Mucosa of rectum (tissue), 2 donors: ENCODE data around the gene SERINC5.
A peak's percentile ranks its signal among the peaks of the same experiment; 100 is the strongest.

Experiments used
- H3K27ac ChIP-seq, 2 donors: one replicate each; pipeline ENCODE4 v1.7.0; 2013; ENCODE audit warnings: inconsistent platforms in 2 of 2, low read depth in 2 of 2, low read length in 2 of 2
- H3K27me3 ChIP-seq, 2 donors: one replicate each; pipeline ENCODE4 v1.7.0; 2013; ENCODE audit warnings: low read length in 2 of 2; ENCODE audit not compliant: control insufficient read depth in 2 of 2, insufficient read depth in 2 of 2
- H3K36me3 ChIP-seq, 2 donors: one replicate each; pipeline ENCODE4 v1.7.0; 2013; ENCODE audit warnings: low read length in 2 of 2; ENCODE audit not compliant: control insufficient read depth in 2 of 2, insufficient read depth in 2 of 2
- H3K4me1 ChIP-seq, 2 donors: one replicate each; pipeline ENCODE4 v1.7.0; 2013; ENCODE audit warnings: low read length in 2 of 2, mild to moderate bottlenecking in 1 of 2; ENCODE audit not compliant: control insufficient read depth in 2 of 2, insufficient read depth in 2 of 2
- H3K4me3 ChIP-seq, 2 donors: one replicate each; pipeline ENCODE4 v1.7.0; 2013; ENCODE audit warnings: low read length in 2 of 2
- H3K9ac ChIP-seq, 2 donors: one replicate each; pipeline ENCODE4 v1.7.0; 2013; ENCODE audit warnings: low read length in 2 of 2, low read depth in 1 of 2, mild to moderate bottlenecking in 1 of 2
- H3K9me3 ChIP-seq, 2 donors: one replicate each; pipeline ENCODE4 v1.7.0; 2013; ENCODE audit warnings: low read length in 2 of 2; ENCODE audit not compliant: control insufficient read depth in 2 of 2
- donor health status: healthy.
- donor health status: Normal muscosa, but diverticular disease.

SERINC5 gene

GRCh38 chr5:80243567-80243966 lies 12.3 kb downstream of the SERINC5 start:
- Histone ChIP-seq H3K4me3 (no peak overlapping the region), H3K9ac (no peak overlapping the region), H3K27me3 (no peaks in the 10 kb centered on the region), H3K27ac (no peak overlapping the region), H3K36me3 (peaks cover 0 to 3% of the 10 kb centered on the region in 2 donors), H3K4me1 (peaks cover 28 to 51% of the 10 kb centered on the region in 2 donors), H3K9me3 (peaks cover 0 to 3% of the 10 kb centered on the region in 2 donors)

DNA sequence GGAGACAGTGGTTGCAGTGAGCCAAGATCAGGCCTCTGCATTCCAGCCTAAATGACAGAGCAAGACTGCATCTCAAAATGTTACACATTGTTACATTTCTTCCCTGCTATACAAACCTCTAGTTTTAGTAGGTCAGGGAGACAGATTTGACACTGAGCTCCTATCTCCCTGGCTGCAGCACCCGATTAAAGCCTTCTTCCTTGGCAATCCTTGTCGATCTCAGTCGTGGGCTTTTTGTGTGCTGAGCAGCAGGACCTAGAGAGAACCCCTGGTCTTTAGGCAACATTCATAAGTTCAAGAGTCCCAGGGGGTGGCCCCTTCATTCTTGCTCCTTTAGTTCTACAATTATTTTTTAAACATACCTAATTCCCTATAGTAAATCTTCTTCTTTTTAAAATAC lies 13.0 kb downstream of the SERINC5 start:
- H3K4me1 ChIP-seq = peaks cover 21 to 45% of the 10 kb centered on the region in 2 donors

DNA sequence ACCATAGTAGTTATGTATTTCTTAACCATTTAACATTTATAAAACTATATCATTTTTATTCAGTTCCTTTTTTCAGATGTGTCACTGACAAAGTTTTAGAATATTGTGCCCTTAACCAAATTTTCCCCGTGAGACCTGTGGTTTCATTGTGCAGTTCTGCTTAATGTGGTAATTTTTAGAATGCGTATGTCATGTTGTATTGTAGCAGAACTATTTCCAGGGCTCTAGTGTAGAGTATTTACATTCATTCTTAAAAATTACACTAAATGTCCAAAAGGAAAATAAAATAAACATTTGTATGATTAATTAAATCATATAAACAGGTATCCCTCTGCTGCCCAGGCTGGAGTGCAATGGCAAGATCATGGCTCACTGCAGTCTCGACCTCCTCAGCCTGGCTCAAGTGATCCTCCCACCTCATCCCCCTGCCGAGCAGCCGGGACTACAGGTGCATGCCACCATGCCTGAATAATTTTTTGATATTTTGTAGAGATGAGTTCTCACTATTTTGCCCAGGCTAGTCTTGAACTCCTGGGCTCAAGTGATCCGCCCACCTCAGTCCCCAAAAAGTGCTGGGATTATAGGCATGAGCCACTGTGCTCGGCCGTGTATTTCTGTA lies 15.4 kb downstream of the SERINC5 start:
- no peak overlapping the region for H3K4me3 ChIP-seq
- H3K4me1 ChIP-seq = peaks cover 9 to 23% of the 10 kb centered on the region in 2 donors
- H3K27ac ChIP-seq = no peak overlapping the region

More for the DNA sequence above, 13.0 kb downstream of the SERINC5 start:
- H3K4me3 ChIP-seq = no peak overlapping the region
- H3K9ac ChIP-seq = no peak overlapping the region
- peaks cover 0 to 3% of the 10 kb centered on the region in 2 donors for H3K9me3 ChIP-seq
- no peak overlapping the region for H3K27ac ChIP-seq
- H3K27me3 ChIP-seq = no peaks in the 10 kb centered on the region
- H3K36me3 ChIP-seq = peaks cover 0 to 3% of the 10 kb centered on the region in 2 donors

DNA sequence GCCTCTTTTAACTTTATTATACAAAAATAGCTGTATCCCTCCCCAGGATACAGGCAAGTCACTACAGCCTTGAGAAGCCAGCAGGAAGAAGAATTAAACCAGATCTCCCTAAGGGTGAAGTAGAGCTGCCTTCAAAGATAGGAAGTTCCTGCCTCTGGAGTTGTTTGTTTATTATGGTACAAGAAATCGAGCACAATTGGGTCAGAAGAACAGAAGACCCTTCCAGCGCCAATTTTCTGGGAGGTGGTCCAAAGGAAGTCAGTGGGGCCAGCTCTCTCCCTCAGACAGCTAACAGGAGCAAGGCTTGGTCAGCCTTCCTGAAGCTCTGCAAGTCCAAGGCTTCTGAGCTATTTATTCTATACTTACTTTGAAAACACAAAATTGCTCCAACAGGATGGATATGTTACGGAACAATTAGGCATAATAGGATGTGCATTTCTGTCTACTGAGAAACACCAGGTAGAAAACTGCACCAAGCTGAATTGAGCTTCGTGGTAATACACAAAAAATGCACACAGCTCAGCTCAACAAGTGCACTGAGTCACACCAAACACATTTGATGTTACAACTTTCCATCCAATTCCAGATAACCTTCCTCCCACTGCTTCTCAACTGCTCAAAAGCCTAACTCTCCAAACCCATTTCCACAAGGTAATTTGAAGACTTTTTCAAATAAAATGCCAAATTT lies 16.0 kb downstream of the SERINC5 start:
- peaks cover 3 to 17% of the 10 kb centered on the region in 2 donors for H3K4me1 ChIP-seq
- no peak overlapping the region for H3K4me3 ChIP-seq
- H3K9ac ChIP-seq = no peak overlapping the region
- peaks cover 0 to 3% of the 10 kb centered on the region in 2 donors for H3K36me3 ChIP-seq
- peaks cover 0 to 3% of the 10 kb centered on the region in 2 donors for H3K9me3 ChIP-seq
- H3K27ac ChIP-seq = no peak overlapping the region
- H3K27me3 ChIP-seq = no peaks in the 10 kb centered on the region

More for the DNA sequence above, 15.4 kb downstream of the SERINC5 start:
- peaks cover 0 to 3% of the 10 kb centered on the region in 2 donors for H3K9me3 ChIP-seq
- peaks cover 0 to 3% of the 10 kb centered on the region in 2 donors for H3K36me3 ChIP-seq
- H3K9ac ChIP-seq = no peak overlapping the region
- no peaks in the 10 kb centered on the region for H3K27me3 ChIP-seq

DNA sequence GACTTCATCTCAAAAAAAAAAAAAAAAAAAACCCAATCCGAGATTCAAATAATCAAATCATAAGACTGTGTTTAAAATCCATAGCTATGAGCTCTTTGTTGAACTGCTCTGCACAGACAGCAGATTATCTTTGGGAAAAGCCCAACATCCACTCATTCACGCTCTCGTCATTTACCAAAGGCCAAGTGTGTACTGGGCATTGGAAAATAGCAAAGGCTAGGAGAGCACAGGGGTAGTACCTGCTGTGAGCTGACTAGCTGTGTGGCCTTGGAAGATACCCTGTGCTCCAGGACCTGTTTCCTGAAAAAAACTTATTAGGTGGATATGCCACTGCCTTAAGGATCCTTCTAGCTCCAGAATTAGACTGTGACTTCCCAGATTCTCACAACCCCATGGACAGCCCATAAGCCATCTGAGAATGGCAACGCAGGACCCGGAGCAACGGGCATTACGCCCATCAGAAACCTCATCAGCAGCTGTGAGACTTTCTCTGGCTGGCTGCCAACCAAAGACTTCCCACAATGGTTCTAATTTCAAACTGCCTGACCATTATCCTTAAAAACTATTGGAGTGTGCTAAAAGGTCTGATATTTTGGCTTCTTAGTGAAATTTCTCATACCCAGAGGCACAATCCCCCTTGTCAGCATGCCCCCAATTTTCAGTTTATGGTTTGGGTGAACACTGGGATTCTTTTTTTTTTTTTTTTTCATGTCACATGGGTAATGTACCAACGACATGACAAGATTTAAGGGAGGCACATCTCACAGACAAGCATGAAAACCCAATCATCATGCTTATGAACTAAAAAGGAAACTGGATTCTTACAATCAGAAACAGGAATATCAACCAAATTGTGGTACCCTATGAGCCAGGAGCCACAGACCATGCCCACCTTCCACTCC lies 16.8 kb downstream of the SERINC5 start:
- peaks cover 2 to 16% of the 10 kb centered on the region in 2 donors for H3K4me1 ChIP-seq
- no peak overlapping the region for H3K27ac ChIP-seq
- H3K27me3 ChIP-seq = no peaks in the 10 kb centered on the region
- peaks cover 0 to 3% of the 10 kb centered on the region in 2 donors for H3K36me3 ChIP-seq
- H3K9me3 ChIP-seq = peaks cover 0 to 3% of the 10 kb centered on the region in 2 donors
- no peak overlapping the region for H3K9ac ChIP-seq
- H3K4me3 ChIP-seq = no peak overlapping the region

DNA sequence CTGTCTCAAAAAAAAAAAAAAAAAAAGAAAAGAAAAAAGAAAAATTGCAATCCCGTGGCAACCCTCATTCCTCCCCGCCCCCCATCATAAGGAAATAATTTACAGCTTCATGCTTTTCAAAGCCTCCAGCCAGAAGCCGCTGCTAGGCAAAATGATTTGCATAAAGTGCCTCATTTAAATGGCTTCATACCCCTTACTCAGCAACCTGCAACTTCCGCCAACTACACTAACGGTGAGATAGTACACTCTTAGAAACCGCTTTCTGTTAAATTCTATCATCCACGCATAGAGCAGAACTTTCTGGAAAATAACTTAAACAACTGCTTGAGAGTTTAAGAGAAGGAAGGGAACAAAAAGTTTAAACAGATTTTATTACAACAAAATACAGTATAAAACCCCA lies 17.8 kb downstream of the SERINC5 start:
- no peak overlapping the region for H3K9ac ChIP-seq
- H3K4me3 ChIP-seq = no peak overlapping the region
- no peak overlapping the region for H3K27ac ChIP-seq
- no peaks in the 10 kb centered on the region for H3K27me3 ChIP-seq
- H3K36me3 ChIP-seq = peaks cover 0 to 3% of the 10 kb centered on the region in 2 donors
- peaks cover 0 to 3% of the 10 kb centered on the region in 2 donors for H3K9me3 ChIP-seq
- peaks cover 2 to 18% of the 10 kb centered on the region in 2 donors for H3K4me1 ChIP-seq

GRCh38 chr5:80237243-80237642 lies 18.6 kb downstream of the SERINC5 start:
- Histone ChIP-seq H3K36me3 (peaks cover 0 to 3% of the 10 kb centered on the region in 2 donors), H3K9me3 (no peaks in the 10 kb centered on the region), H3K27me3 (no peaks in the 10 kb centered on the region), H3K27ac (no peak overlapping the region), H3K4me3 (no peak overlapping the region), H3K9ac (no peak overlapping the region), H3K4me1 (peaks cover 2 to 18% of the 10 kb centered on the region in 2 donors)

DNA sequence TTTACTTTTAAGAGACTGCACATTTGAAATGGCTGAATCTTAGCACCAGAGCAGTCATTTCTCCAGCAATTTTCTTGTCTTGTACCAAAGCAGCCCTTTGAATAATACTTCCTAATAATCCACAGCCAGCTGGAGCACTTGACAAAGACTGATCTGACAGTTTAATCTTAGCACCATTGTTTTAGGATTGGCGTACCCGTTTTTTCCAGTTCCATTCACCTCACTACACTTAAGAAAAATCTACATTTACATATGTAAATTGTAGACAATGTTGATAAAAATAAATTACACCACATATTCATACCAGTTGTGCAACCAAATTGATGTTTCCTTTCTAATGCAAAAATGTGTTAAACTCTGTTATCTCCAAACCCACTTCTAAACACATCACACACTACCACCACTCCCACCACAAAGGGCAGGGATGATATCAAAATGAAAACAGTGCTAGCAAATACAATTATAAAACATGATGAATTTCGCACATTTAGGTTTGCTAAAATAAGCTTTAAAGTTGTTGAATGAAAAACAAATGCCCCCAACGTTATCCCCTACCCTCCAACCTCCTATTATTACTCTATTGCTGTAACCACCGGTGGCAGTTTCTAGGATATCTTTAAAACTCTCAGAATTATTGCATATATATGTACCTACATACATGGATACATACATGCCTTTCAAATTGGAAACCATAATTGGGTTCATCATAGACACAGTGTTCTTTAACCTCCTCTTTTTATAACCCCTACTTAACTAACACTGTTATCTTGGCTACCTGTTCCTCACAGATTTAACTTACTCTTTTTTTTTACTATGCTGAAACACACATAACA lies 21.5 kb downstream of the SERINC5 start:
- no peak overlapping the region for H3K9ac ChIP-seq
- no peak overlapping the region for H3K27ac ChIP-seq
- H3K36me3 ChIP-seq = no peaks in the 10 kb centered on the region
- no peaks in the 10 kb centered on the region for H3K9me3 ChIP-seq
- H3K4me3 ChIP-seq = peak overlapping the region in 1 of 2 donors; percentile 15
- H3K27me3 ChIP-seq = no peaks in the 10 kb centered on the region
- H3K4me1 ChIP-seq = peaks cover 6 to 27% of the 10 kb centered on the region in 2 donors

DNA sequence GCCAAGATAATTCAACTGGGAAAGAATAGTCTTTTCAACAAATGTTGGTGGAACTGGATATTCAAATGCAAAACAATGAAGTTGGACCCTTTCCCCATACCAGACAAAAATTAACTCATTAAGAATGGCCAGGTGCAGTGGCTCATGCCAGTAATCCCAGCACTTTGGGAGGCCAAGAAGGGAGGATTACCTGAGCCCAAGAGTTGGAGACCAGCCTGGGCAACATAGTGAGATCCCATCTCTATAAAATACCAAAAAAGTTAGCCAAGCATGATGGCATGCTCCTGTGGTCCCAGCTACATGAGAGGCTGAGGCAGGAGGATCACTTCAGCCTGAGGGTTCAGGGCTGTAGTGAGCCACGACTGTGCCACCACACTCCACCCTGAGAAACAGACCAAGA lies 24.2 kb downstream of the SERINC5 start:
- Histone ChIP-seq H3K27ac (no peak overlapping the region), H3K27me3 (no peaks in the 10 kb centered on the region), H3K9me3 (no peaks in the 10 kb centered on the region), H3K4me1 (peaks cover 14 to 32% of the 10 kb centered on the region in 2 donors), H3K36me3 (no peaks in the 10 kb centered on the region), H3K9ac (no peak overlapping the region), H3K4me3 (no peak overlapping the region)
